Adrenal gland (tissue), 5 donors: Measurements from ENCODE around the gene KLF15.

Source experiments
- CTCF ChIP-seq, 6 experiments: fragments of 450-650 bp in 4 of 6; fragments of 200-600 bp in 2 of 6; sonication (generic) in 1 of 6; IDR thresholded peaks; 1 replicate in 5 of 6; 2 replicates in 1 of 6; pipeline versions ENCODE4 v1.5.1 to v1.8.0; 2016 to 2021; ENCODE audit warnings: antibody characterized with exemption in 6 of 6, mild to moderate bottlenecking in 2 of 6, moderate library complexity in 1 of 6
- POLR2A ChIP-seq, 2 donors: fragments of 450-650 bp; IDR thresholded peaks; one replicate each; pipeline ENCODE4 v1.6.1; 2017; ENCODE audit warnings: antibody characterized with exemption in 2 of 2, mild to moderate bottlenecking in 2 of 2, moderate library complexity in 1 of 2
- donor health status: DM: no; HTN: no; CAD: no.

- TF ChIP-seq CTCF (IDR thresholded peaks at IDR 0.05) (no peak), POLR2A (IDR thresholded peaks at IDR 0.05) (no peak)
Observed at GRCh38 chr3:126380011-126380768, 23.0 kb upstream of the KLF15 start.
